AG09319 (cell line): ENCODE results near the gene ALKBH8.

Source experiments
- DNase-seq: peaks from one replicate; pipeline ENCODE4 v3.0.0-alpha.2; 2010; ENCODE audit warnings: low read depth; ENCODE audit errors: extremely low read depth
- CTCF ChIP-seq: IDR thresholded peaks from 2 replicates; pipeline ENCODE4 v1.5.1; 2011; ENCODE audit warnings: low read depth, mild to moderate bottlenecking, inconsistent platforms, low read length, moderate library complexity

ALKBH8 gene

GRCh38 chr11:107457205-107457557 is 108.4 kb downstream of the ALKBH8 start:
- TF ChIP-seq CTCF, result no peak
- no peak for DNase-seq

- no peak for DNase-seq
Measured at GRCh38 chr11:107453594-107454286, 111.8 kb downstream of the ALKBH8 start.

More at GRCh38 chr11:107453594-107454286, 111.8 kb downstream of the ALKBH8 start:
- no peak for TF ChIP-seq CTCF
